Mononuclear cell (primary cell): ENCODE results near the gene LRMDA. TPM values are rescaled to one million over a fixed set of nuclear protein-coding genes. Genes with fewer than 3 reads are reported as not detected.

Experiments used
- H3K27me3 ChIP-seq: 2 replicates; pipeline ENCODE4 v1.6.0; 2011; ENCODE audit warnings: low read length, control low read depth; ENCODE audit not compliant: insufficient read depth
- H3K4me1 ChIP-seq: 2 replicates; pipeline ENCODE4 v1.5.1; 2011; ENCODE audit warnings: mild to moderate bottlenecking, low read length, control low read depth; ENCODE audit not compliant: insufficient read depth
- H3K4me3 ChIP-seq: 2 replicates; pipeline ENCODE4 v1.5.1; 2011; ENCODE audit warnings: mild to moderate bottlenecking, low read length, moderate library complexity
- H3K9me3 ChIP-seq: 2 replicates; pipeline ENCODE4 v1.5.1; 2011; ENCODE audit warnings: low read depth, mild to moderate bottlenecking, control low read depth, low read length
- total RNA-seq: library from RNA; depleted of rRNA; stranded (reverse); fragments of >200 nt; gene quantifications from one replicate; pipeline ENCODE4 v1.2.3, GENCODE V29; 2012

Gene LRMDA
- total RNA-seq, 1 donor: 7.6 TPM

DNA sequence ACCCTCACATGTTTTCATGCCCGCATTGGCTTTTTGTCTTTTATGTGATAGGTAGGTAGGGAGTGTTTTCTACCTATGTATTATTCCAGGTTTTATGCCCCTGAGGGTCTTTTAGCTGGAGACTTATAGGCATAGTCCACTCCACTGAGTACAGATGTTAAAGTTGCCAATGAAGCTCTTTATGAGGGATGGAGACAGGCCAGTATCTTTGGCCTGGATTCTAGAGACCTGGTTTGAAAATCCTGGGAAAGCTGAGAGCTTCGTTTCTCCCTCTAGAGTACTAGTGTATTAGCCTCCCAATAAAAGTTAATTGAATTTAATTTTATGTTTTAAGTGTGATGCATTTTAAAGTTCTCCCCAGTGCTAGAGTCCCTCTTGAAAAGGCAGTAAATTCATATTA lies 854.1 kb downstream of the LRMDA start:
- no peak overlapping the region for H3K4me3 ChIP-seq
- H3K27me3 ChIP-seq: no peaks in the 10 kb centered on the region
- no peaks in the 10 kb centered on the region for H3K4me1 ChIP-seq
- H3K9me3 ChIP-seq: no peaks in the 10 kb centered on the region

DNA sequence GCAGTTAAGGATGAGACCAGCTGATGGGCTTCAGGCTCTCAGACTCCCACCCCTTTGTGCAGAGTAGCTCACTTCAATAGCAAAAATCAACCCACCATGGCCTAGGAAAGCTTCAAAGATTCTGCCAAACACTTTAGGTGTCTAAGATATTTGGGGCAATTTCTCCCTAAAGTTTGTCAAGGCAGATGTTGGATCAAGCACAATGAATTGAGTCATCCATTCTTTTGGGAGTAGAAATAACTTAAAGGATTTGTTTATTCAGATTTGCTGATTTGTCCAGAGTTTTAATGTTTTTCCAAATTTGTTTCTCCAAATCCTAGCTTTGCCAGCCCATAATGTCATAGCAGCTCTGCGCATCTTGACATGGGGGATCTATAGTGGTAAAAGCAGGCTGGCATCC lies 855.1 kb downstream of the LRMDA start:
- no peak overlapping the region for H3K4me3 ChIP-seq
- H3K9me3 ChIP-seq: no peaks in the 10 kb centered on the region
- no peaks in the 10 kb centered on the region for H3K4me1 ChIP-seq
- H3K27me3 ChIP-seq: no peaks in the 10 kb centered on the region

DNA sequence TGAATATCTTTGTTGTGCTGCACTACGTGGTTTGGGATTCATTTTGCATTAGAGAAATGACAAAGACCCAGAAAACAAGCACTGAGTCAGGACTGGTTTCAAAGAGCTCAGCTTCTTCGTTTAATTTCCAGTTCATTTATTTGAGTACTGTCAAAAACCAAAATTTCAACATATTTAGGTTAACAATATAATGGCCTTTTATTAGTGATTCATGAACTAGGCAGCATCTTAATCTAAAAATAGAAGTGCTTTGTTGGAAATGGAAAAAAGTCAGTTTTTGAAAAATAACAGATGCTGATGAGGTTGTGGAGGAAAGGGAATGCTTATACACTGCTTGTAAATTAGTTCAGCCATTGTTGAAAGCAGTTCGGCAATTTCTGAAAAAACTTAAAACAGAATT lies 856.4 kb downstream of the LRMDA start:
- no peaks in the 10 kb centered on the region for H3K4me1 ChIP-seq
- H3K9me3 ChIP-seq: no peaks in the 10 kb centered on the region
- no peak overlapping the region for H3K4me3 ChIP-seq
- H3K27me3 ChIP-seq: no peaks in the 10 kb centered on the region

DNA sequence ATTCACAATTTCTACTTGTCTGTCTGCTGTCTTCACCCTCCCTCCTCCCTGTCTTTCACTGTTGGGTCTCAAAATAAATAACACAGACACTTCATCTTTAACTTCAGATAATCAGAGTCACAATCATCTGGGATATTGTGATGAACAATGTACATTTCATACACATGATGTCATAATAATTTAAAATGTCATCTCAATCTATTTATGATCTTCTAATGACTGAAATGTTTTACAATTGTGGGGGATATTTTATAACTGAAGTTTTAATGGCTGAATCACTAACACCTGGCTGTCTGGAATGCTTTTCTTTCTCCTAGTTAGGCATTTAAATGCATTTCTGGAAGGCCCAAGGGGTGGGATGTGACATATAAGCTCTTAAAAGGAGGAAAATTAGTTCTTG lies 859.8 kb downstream of the LRMDA start:
- H3K27me3 ChIP-seq: no peaks in the 10 kb centered on the region
- no peak overlapping the region for H3K4me3 ChIP-seq
- H3K4me1 ChIP-seq: no peaks in the 10 kb centered on the region
- H3K9me3 ChIP-seq: no peaks in the 10 kb centered on the region

DNA sequence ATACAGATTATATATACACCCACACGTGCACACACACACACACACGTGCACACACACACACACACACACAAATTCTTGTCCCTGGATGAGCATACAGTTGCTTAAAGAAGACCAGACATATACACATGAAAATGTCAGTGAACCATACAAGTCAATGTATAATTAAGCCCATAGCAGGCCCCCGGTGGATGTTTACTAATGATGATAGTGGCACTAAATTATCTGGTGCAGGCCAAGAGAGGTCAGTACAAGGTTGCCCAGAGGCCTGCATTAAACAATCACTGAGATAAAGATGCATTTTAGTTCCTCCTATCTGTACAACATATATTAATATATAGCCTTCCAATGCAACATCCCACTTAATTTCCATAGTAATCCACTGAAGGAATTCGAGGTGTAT lies 860.5 kb downstream of the LRMDA start:
- no peaks in the 10 kb centered on the region for H3K27me3 ChIP-seq
- no peaks in the 10 kb centered on the region for H3K4me1 ChIP-seq
- no peak overlapping the region for H3K4me3 ChIP-seq
- no peaks in the 10 kb centered on the region for H3K9me3 ChIP-seq

DNA sequence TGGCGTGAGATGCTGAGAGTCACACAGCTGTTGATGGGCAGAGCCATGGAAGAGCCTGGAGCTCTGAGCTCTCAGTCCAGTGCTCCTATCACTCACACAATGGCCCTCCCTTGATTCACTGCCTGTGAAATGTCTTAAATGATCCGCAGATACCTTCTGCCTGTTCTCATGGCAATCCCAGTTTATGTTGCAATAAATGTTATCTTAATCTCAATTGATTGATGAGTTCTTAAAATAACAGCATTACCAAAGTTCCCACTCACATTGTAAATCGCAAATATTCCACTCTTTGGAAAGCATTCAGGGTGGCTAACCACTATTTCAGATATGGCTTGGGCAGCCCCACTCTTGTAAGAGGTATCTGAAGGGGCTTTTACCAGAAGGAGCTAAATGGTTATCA lies 865.5 kb downstream of the LRMDA start:
- Histone ChIP-seq H3K4me1 (no peaks in the 10 kb centered on the region), H3K9me3 (no peaks in the 10 kb centered on the region), H3K4me3 (no peak overlapping the region), H3K27me3 (no peaks in the 10 kb centered on the region)

DNA sequence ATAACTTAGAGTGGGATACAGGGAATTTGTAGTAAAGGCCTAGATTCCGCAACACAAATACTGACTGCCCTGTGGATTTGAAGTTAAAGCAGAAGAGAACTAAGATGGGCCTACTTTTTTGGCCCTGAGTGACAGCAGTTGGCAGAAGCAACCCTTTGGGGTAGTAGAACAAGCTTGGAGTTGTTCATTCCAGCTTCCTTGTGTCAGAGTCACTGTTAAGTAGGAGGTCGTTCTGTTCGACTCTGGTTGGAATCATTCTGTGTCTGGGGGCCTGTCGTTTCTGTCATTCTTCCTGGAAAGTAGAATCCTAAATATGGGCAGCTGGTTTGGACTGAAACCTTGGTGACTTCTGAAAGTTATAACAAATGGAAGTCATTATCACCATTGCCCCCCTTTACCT lies 865.9 kb downstream of the LRMDA start:
- no peaks in the 10 kb centered on the region for H3K9me3 ChIP-seq
- no peak overlapping the region for H3K4me3 ChIP-seq
- no peaks in the 10 kb centered on the region for H3K4me1 ChIP-seq
- no peaks in the 10 kb centered on the region for H3K27me3 ChIP-seq

DNA sequence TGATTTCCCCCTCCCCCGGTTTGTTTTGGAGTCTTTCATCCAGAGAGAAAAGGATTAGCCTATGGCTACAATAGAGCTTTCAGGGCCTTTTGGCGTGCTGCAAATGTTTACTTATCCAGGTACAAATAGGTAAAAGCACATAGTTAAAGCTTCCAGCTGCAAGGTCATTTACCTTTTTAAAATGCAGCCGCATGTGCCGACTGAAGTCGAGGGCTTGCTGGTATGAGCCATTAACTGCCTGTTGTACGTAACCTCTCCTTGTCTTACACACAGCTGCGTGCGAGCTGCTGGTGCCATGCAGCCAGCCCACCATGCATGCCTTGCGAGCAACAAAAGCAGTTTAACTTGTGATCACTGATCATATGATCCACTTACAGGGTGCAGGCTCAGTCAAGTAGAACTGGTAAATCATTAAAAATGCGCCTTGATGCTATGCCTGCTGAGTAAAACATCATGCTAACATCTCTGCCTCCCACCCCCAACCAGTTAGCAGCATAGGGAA lies 866.4 kb downstream of the LRMDA start:
- Histone ChIP-seq H3K27me3 (no peaks in the 10 kb centered on the region), H3K4me1 (no peaks in the 10 kb centered on the region), H3K9me3 (no peaks in the 10 kb centered on the region), H3K4me3 (no peak overlapping the region)

DNA sequence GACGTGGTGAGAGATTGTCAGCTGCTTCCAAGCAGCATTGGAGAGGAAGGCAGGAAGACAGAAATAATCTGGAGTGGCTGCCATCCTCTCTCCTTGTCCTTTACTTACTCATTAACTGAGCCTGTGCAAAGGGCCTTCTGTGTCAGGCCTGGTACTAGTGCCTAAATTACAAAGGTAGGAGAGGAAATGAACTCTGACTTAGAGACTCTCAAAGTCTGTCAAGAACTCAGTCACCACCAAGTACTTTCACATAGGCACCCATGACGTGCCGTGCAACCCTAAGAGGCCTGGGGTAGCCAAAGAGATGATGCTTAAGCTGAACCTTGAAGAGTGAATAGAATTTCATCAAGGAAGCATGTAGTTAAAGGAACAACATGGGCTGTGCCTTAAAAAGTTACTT lies 866.9 kb downstream of the LRMDA start:
- Histone ChIP-seq H3K9me3 (no peaks in the 10 kb centered on the region), H3K4me1 (no peaks in the 10 kb centered on the region), H3K4me3 (no peak overlapping the region), H3K27me3 (no peaks in the 10 kb centered on the region)

DNA sequence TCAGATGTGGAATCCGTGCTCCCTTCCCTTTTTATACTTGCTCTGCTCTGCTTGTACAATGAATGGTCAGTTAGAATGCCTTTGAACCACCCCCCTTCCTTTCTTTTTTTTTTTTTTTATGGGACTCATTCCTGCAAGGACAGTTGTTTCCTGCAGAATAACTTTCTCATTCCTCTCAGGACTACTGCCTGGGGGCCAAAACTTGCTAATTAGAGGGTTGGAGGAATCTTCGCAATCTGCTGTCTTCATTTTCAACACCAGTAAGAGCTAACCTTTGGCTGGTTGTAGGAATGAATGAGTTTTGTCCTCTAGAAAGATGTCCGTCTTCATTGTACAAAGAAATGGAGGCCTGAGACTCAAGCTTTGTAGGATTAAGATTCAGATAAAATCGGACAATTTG lies 868.1 kb downstream of the LRMDA start:
- Histone ChIP-seq H3K4me3 (no peak overlapping the region), H3K27me3 (no peaks in the 10 kb centered on the region), H3K9me3 (no peaks in the 10 kb centered on the region), H3K4me1 (no peaks in the 10 kb centered on the region)

DNA sequence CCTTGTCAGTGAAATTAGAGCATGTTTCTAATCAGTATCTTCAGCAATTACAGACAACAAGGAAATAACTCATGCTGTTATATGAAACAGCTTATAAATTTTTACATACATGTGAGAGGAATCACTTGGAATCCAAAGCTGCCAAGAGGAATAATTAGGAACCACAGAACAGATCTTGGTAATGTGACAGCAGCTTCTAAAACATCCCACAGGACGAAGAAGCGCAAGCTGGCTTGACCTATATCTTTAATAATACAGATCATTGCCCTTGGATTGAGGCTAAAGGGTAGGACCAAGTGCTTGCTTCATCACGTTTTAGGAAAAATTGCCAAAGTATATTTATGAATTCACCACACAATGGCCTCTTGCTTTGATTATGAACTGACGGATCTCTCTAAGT lies 869.8 kb downstream of the LRMDA start:
- Histone ChIP-seq H3K4me1 (peaks cover 3% of the 10 kb centered on the region), H3K9me3 (no peaks in the 10 kb centered on the region), H3K4me3 (no peak overlapping the region)

DNA sequence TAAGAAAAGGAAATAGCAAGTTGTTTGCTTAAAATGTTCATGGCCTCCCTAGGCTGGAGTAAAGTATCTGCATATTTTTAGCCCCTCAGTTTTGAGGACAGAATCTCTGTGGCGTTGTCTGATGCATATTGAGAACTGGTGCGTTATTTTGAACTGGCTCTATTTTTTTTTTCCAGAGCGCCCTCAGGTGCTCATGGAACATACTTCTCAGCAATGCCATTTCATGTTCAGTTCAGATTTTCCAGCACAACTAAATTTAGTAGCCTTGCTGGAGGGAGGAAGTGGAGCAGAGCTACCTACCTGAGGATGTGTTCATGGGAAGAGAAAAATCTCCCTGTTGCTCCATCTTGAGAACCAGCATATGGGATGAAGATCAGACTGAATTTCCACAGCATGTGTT lies 870.5 kb downstream of the LRMDA start:
- Histone ChIP-seq H3K9me3 (no peaks in the 10 kb centered on the region), H3K4me3 (no peak overlapping the region), H3K4me1 (peaks cover 9% of the 10 kb centered on the region), H3K27me3 (no peaks in the 10 kb centered on the region)

More for the DNA sequence above, 869.8 kb downstream of the LRMDA start:
- no peaks in the 10 kb centered on the region for H3K27me3 ChIP-seq

DNA sequence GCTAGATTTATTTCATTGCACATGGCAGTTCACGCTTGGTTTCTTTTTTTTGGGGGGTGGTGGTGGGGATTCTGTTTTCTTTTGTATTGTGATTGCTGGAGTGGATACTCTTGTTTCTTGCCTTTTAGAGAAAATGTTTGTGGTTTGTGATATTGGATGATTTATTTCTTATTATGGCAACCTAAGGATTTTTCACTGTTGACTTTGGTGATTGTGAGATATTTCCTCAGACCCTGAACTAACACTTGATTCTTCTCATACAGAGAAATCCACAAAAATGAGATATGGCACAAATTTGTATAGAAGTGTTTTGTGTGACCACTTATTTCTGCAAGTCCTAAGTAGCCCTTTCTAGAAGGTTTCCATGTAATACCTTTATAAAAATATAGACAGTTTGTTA lies 871.1 kb downstream of the LRMDA start:
- Histone ChIP-seq H3K9me3 (no peaks in the 10 kb centered on the region), H3K4me3 (no peak overlapping the region), H3K27me3 (no peaks in the 10 kb centered on the region), H3K4me1 (peaks cover 15% of the 10 kb centered on the region)

DNA sequence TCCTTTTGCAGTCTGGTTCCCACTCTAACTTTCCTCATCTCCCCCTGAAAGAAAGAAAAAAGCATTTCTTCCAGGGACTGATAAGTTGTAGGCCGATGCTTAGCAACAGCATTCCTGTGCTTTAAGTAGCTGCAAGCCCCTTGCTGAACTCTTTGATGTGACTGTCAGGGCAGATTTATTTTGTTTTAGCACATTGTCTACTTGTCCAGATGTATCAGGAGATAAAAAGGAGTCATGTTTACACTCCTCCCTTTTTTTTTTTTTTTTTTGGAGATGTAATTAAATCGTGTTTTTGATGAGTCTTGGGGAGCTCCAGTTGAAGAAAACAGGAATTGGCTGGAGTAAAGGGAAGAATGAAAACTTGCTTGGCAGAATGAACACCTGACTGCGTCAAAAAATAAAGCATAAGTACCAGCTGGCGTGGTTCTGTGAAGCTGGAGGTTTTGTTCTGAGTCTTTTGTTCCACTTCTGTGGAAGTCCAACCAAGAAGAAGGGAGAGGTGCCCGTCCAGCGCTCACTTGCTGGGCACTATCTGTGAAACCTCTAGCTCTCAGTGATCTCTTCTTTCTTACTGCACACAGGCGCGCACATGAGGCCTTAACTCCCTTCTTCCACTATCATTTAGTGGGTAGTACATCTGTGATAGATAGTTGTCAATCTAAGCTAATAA lies 871.7 kb downstream of the LRMDA start:
- Histone ChIP-seq H3K9me3 (no peaks in the 10 kb centered on the region), H3K27me3 (no peaks in the 10 kb centered on the region), H3K4me3 (no peak overlapping the region), H3K4me1 (peaks cover 17% of the 10 kb centered on the region)

DNA sequence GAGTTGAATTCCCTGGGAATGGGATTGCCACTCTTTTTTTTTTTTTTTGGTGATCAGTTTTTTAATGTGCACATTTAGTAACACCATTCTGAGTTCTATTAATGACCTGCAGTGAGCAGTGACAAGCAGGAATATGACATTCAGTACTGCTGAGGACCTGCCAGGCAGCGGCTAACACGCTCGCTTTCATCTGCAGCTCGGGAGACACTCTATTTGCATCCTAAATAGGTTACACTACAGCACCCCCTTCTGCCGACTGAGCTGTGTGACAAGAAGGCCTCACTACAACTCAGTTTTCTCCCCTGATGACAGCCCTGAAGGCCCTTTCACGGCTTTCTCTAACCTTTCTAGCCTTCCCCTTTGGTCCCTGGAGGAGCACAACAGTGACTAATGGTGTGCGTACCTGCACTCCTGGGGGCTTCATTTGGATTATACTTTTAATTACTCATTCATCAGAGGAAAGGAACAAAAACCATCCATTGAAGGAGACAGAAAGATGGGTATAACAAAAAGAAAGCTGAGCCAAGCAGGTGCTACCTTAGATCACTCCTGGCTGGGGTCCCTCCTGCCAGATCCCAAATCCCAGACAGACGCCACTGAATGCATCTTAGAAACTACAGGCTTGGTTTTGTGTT lies 872.4 kb downstream of the LRMDA start:
- Histone ChIP-seq H3K4me3 (no peak overlapping the region), H3K9me3 (no peaks in the 10 kb centered on the region), H3K27me3 (no peaks in the 10 kb centered on the region), H3K4me1 (peaks cover 22% of the 10 kb centered on the region)
